Activated CD4-positive, alpha-beta T cell treated with anti-CD3 and anti-CD28 coated beads for 36 hours (primary cell): ENCODE results near the gene GM2A. TPM values are rescaled to one million over a fixed set of nuclear protein-coding genes. Genes with fewer than 3 reads are reported as not detected.
"Not testable (repeated sequence)": the region's sequence is repeated elsewhere in the genome, so short reads cannot be mapped to it uniquely, and the experiment has no call there.

Experiments used
- ATAC-seq: fragments of 200-7000 bp; cut with Tn5 transposase; one replicate; pipeline ENCODE4 v1.10.0; 2021; ENCODE audit warnings: mild to moderate bottlenecking, moderate library complexity
- CTCF ChIA-PET: fragments of 350-600 bp; sonication (Branson Sonifier 250); formaldehyde crosslinking; loops from one replicate; lab custom pipeline; 2021; ENCODE audit warnings: antibody characterized with exemption; lab: Charles Lee
- POLR2A ChIA-PET: fragments of 350-600 bp; sonication (Branson Sonifier 250); formaldehyde crosslinking; loops from one replicate; lab custom pipeline; 2021; ENCODE audit warnings: antibody characterized with exemption, inconsistent platforms; lab: Charles Lee
- DNase-seq: peaks from one replicate; pipeline ENCODE4 v3.0.0-alpha.2; 2020
- H3K27ac Mint-ChIP-seq: one replicate; pipeline ENCODE4 v1.8.0; 2021; ENCODE audit warnings: mixed read lengths
- H3K27me3 Mint-ChIP-seq: one replicate; pipeline ENCODE4 v1.8.0; 2021; ENCODE audit warnings: mixed read lengths
- H3K36me3 Mint-ChIP-seq: one replicate; pipeline ENCODE4 v1.8.0; 2021; ENCODE audit warnings: low read depth, mixed read lengths
- H3K4me1 Mint-ChIP-seq: one replicate; pipeline ENCODE4 v1.8.0; 2021; ENCODE audit warnings: mixed read lengths
- H3K4me3 Mint-ChIP-seq: one replicate; pipeline ENCODE4 v1.8.0; 2021; ENCODE audit warnings: mild to moderate bottlenecking, moderate library complexity, mixed read lengths
- H3K9me3 Mint-ChIP-seq: one replicate; pipeline ENCODE4 v1.8.0; 2021; ENCODE audit warnings: low read depth, mixed read lengths
- intact Hi-C, 2 experiments: fragments of 100-400 bp; cut with DNase I in 1 of 2; cut with micrococcal nuclease in 1 of 2; formaldehyde crosslinking; loops; one replicate each; pipeline versions ENCODE4 v1.14.2 to v1.15.1; 2022 to 2024; cut with DNase I, micrococcal nuclease
- total RNA-seq, 2 experiments: library from RNA; stranded (reverse); gene quantifications; one replicate each; pipeline ENCODE4 v1.2.3, GENCODE V29; 2021

The GM2A gene
- total RNA-seq, 2 experiments from 2014 or later = 17.2 to 19.3 TPM

DNA sequence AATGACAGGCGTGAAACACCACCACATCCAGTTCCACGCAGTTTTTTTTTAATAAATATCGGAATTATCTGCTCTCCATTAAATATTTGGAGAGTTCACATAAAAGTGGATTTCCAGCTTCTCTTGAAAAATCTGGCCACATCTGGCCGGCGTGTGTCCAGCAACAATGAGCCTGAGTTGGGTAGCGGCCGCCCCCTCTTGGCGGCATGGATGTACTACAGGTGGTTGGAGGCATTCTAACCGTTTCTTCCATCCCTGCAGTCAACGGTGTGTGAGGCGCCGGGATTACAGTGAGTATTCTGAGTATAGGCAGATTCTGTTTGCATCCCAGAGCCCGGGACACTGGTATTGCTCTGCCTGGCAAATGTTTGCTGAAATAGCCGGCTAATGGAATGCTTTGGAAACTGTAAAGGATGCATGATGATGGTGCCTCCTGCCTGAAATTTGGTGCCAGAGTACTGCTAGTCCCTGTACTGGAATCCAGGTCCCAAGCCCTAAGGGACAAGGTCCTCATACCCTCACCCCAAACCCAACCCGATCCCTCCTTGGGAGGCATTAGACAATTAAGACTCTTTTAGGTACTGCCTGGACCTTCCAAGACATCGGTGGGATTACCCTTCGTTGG is 13.6 kb upstream of the GM2A start:
- H3K27me3 Mint-ChIP-seq = no peaks in the 10 kb centered on the region
- H3K4me3 Mint-ChIP-seq = no peak overlapping the region
- no peaks in the 10 kb centered on the region for H3K36me3 Mint-ChIP-seq
- CTCF ChIA-PET = interaction anchor here (0.6 to 6.1 kb wide), 24 partner anchors 8 to 124 kb away, joined by 3 to 50 read pairs (median 6); partner anchors contain the start of genes CCDC69 and GM2A
- ATAC-seq = peak; percentile 71
- peaks cover 29% of the 10 kb centered on the region for H3K4me1 Mint-ChIP-seq
- intact Hi-C loops = loop anchor here (1.0 to 2.0 kb wide), 4 partner anchors 15 to 113 kb away; partner anchors contain the start of gene CCDC69 (in 1 of the 2)
- POLR2A ChIA-PET = no interaction called here
- H3K27ac Mint-ChIP-seq = no peak overlapping the region
- DNase-seq = peak; percentile 82
- no peaks in the 10 kb centered on the region for H3K9me3 Mint-ChIP-seq

DNA sequence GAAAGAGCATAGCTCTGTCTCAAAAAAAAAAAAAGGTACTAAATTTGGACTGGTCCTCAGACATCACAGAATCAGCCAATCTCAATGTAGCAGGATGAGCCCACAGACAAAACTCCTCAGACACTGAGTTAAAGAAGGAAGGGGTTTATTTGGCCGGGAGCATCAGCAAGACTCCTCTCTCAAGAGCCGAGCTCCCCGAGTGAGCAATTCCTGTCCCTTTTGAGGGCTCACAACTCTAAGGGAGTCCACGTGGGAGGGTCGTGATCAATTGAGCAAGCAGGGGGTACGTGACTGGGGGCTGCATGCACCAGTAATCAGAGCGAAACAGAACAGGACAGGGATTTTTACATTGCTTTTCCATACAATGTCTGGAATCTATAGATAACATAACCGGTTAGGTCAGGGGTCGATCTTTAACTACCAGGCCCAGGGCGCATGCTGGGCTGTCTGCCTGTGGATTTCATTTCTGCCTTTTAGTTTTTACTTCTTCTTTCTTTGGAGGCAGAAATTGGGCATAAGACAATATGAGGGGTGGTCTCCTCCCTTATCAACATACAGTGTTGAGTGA is 12.6 kb upstream of the GM2A start:
- POLR2A ChIA-PET, H3K4me3 Mint-ChIP-seq, H3K27me3 Mint-ChIP-seq, H3K9me3 Mint-ChIP-seq, H3K27ac Mint-ChIP-seq, H3K36me3 Mint-ChIP-seq, DNase-seq, intact Hi-C loops, ATAC-seq: not testable (repeated sequence)
- peaks cover 23% of the 10 kb centered on the region for H3K4me1 Mint-ChIP-seq
- CTCF ChIA-PET = interaction anchor here (0.6 to 5.3 kb wide), 11 partner anchors 11 to 845 kb away, joined by 3 to 42 read pairs (median 5); partner anchors contain the start of genes CCDC69 and GM2A

DNA sequence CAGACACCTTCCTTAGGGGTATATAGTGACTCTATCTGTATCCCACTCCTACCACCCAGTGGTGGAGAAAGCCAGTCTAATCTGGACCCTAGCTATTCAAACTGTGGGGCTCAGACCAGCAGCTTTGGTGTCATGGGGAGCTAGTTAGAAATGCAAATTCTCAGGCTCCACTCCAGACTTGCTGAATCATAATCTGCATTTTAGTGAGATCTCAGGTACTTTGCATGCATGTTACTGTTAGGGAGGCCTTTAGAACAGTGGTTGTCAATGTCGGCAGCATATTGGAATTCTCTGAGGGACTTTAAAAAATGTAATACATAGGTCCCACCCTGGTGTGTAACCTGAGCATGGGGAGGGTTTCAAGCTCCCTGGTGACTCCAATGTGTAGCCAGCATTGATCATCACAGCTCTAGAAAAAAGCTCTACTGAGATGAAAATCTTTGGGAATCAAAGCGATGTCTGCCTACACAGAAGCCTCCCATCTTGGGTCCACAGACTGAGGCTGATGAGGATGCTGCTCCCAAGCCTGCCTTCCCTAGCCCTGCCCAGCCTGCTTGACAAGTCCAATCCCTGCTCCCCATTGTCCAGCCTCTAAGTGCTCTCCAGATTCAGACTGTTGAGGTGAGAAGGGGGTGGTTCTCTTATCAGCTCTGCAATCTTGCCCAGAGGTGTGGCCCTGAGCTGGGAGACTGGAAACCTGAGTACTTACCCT is 11.9 kb upstream of the GM2A start:
- no peak for DNase-seq
- peaks cover 30% of the 10 kb centered on the region for H3K4me1 Mint-ChIP-seq
- POLR2A ChIA-PET = no interaction called here

DNA sequence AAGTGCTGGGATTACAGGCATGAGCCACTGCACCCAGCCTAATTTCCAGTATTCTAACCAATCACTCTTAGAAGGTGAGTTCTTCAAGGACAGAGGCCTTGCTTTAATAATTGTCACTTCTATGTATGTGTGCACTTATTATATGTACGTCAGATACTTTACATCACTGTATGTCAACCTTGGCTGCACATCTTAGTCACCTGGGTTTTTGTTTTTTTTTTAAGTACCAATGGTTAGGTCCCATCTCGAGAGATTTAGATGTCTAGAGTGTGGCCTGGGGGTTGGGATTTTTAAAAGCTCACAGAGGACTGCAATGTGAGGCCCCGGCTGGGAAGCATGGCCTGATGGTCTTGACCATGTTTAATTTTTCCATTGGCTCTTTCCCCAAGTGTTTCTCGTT is 9.9 kb upstream of the GM2A start:
- Mint-ChIP-seq H3K4me1 (peaks cover 30% of the 10 kb centered on the region), H3K27me3 (no peaks in the 10 kb centered on the region), H3K27ac (no peak overlapping the region), H3K4me3 (no peak overlapping the region), H3K9me3 (no peaks in the 10 kb centered on the region), H3K36me3 (no peaks in the 10 kb centered on the region)
- POLR2A ChIA-PET = no interaction called here
- ATAC-seq (no peak), DNase-seq (no peak)
- CTCF ChIA-PET = interaction anchor here (0.5 to 3.7 kb wide), 5 partner anchors 14 to 128 kb away, joined by 3 to 20 read pairs (median 3); partner anchors contain the start of gene CCDC69
- intact Hi-C loops = no loop called here

More for the DNA sequence above, 11.9 kb upstream of the GM2A start:
- Mint-ChIP-seq H3K36me3 (no peaks in the 10 kb centered on the region), H3K9me3 (no peaks in the 10 kb centered on the region), H3K27ac (no peak overlapping the region), H3K27me3 (no peaks in the 10 kb centered on the region), H3K4me3 (no peak overlapping the region)
- CTCF ChIA-PET = interaction anchor here (0.5 to 5.3 kb wide), 18 partner anchors 9 to 846 kb away, joined by 3 to 42 read pairs (median 4); partner anchors contain the start of genes CCDC69 and GM2A
- intact Hi-C loops = no loop called here
- no peak for ATAC-seq

DNA sequence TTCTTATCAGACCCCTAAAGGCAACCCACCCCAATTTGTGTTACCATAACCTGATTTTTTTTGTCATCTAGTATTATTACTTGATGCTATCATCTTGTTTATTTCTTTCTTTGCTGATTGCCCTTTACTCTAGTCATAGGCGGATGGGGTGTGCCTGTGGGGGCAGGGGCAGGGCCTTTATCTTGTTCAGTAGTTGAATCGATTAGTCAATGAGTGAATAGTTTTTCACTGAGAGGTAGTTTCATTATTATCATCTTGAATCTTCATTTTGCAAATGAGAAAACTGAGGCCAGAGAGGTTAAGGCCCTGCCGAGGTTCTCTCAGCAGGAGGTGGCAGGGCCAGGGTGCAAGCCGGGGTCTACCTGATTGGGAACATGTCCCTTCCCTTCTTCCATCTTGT is 9.4 kb upstream of the GM2A start:
- H3K36me3 Mint-ChIP-seq = no peaks in the 10 kb centered on the region
- H3K4me1 Mint-ChIP-seq = peaks cover 30% of the 10 kb centered on the region
- DNase-seq (peak; percentile 67), ATAC-seq (peak; percentile 80)
- no peaks in the 10 kb centered on the region for H3K27me3 Mint-ChIP-seq
- ChIA-PET CTCF (interaction anchor here (0.5 to 1.1 kb wide), 2 partner anchors 114 to 128 kb away, joined by 3 read pairs; no protein-coding TSS in a partner anchor), POLR2A (no interaction called here)
- no peak overlapping the region for H3K4me3 Mint-ChIP-seq
- no peaks in the 10 kb centered on the region for H3K9me3 Mint-ChIP-seq
- intact Hi-C loops = no loop called here
- H3K27ac Mint-ChIP-seq = peak overlapping the region; percentile 10

DNA sequence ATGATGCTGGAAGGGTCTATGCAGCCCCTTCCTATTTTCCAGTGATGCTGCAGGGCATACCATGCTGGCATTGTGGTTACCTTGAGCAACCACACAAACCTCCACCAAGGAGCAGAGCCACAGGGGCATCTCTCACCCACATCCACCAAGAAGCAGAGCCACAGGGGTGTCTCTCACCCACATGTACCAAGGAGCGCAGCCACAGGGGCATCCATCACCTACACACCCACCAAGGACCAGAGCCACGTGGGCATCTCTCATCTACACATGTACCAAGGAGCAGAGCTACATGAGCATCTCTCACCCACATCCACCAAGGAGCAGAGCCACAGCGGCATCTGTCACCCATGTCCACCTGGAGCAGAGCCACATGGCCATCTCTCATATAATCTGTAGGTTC is 8.8 kb upstream of the GM2A start:
- intact Hi-C loops = no loop called here
- ChIA-PET CTCF (no interaction called here), POLR2A (no interaction called here)
- Mint-ChIP-seq H3K27me3 (no peaks in the 10 kb centered on the region), H3K9me3 (no peaks in the 10 kb centered on the region), H3K27ac (peak overlapping the region; percentile 10), H3K4me3 (no peak overlapping the region), H3K36me3 (no peaks in the 10 kb centered on the region), H3K4me1 (peaks cover 29% of the 10 kb centered on the region)
- ATAC-seq (peak; percentile 10), DNase-seq (no peak)

DNA sequence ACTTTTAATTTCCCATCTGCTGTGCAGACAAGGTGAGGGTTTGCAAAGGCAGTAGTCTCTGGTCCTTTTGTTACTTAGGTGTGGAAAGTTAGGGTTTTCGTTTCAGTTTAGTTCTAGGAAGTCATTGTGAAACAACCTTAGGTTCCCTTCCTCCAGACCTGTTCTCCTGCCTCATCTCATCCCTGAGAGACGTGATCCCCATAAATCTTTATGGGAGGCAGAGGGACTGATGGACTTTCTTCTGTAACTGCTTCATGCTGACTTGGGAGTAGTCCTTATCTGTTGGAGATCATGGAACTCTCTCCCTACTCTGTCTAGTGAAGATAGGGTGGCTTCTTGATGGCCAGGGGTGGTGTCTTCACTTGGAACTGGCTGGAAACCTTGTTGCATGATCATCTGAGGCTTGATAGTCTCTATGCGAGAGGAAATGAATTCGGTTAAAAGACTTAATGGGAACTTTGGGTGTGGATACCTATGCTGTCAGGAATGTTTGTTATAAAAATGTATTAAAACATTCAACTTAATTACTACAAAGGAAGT is 7.2 kb upstream of the GM2A start:
- peaks cover 31% of the 10 kb centered on the region for H3K4me1 Mint-ChIP-seq
- ChIA-PET CTCF (no interaction called here), POLR2A (no interaction called here)
- H3K36me3 Mint-ChIP-seq = no peaks in the 10 kb centered on the region
- no peaks in the 10 kb centered on the region for H3K9me3 Mint-ChIP-seq
- DNase-seq (no peak), ATAC-seq (no peak)
- no peak overlapping the region for H3K27ac Mint-ChIP-seq
- intact Hi-C loops = loop anchor here in 1 of 2 experiments (5.0 kb wide), 1 partner anchor 768 kb away; no protein-coding TSS in a partner anchor
- no peak overlapping the region for H3K4me3 Mint-ChIP-seq
- H3K27me3 Mint-ChIP-seq = no peaks in the 10 kb centered on the region

DNA sequence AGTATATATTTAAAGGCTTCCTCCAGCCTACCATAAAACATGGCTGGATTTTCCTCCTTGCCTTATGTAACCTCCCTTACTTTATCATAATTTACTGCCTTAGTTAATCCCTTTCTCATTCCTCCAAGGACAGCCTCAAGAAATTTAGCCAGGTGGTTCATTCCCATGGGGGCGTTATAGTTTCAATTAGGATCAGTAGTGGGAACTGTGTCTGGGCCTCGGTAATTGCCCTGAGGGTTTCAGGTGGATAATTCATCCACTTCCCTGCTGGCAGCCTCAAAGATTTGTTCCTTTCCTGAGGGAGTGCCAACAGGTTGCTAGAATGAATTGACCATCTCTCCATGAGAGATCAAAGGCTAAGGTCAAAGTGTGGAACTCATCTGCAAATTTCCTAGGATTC is 4.3 kb upstream of the GM2A start:
- no peaks in the 10 kb centered on the region for H3K27me3 Mint-ChIP-seq
- ATAC-seq (no peak), DNase-seq (no peak)
- POLR2A ChIA-PET = no interaction called here
- H3K36me3 Mint-ChIP-seq = no peaks in the 10 kb centered on the region
- peaks cover 39% of the 10 kb centered on the region for H3K4me1 Mint-ChIP-seq
- no peak overlapping the region for H3K27ac Mint-ChIP-seq
- no peak overlapping the region for H3K4me3 Mint-ChIP-seq
- CTCF ChIA-PET = interaction anchor here (0.7 to 1.2 kb wide), 2 partner anchors 34 to 133 kb away, joined by 3 read pairs; no protein-coding TSS in a partner anchor
- no peaks in the 10 kb centered on the region for H3K9me3 Mint-ChIP-seq
- intact Hi-C loops = loop anchor here in 1 of 2 experiments (5.0 kb wide), 1 partner anchor 771 kb away; no protein-coding TSS in a partner anchor

DNA sequence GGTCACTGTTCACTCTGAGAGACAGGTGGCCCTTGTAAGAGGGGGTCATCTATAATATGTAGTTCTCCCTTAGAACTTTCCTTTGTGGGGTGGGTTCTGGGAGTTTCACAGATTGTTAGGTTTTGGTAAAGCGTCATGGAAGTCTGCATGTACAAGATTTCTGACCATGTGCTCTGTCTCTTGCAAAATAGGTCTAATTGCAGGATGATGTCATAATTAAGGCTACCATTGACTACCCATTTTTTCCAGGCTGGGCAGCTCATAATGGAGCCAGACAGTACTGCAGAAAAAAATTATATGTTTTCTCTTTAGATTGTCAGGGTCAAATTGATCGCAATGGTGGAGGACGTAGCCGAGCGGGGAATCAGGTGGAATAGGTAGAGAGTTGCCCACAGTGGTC is 3.7 kb upstream of the GM2A start:
- no peak overlapping the region for H3K4me3 Mint-ChIP-seq
- H3K36me3 Mint-ChIP-seq = no peaks in the 10 kb centered on the region
- H3K9me3 Mint-ChIP-seq = no peaks in the 10 kb centered on the region
- ChIA-PET CTCF (interaction anchor here (0.7 to 1.4 kb wide), 3 partner anchors 35 to 485 kb away, joined by 3 to 4 read pairs (median 3); no protein-coding TSS in a partner anchor), POLR2A (no interaction called here)
- H3K27me3 Mint-ChIP-seq = no peaks in the 10 kb centered on the region
- no peak overlapping the region for H3K27ac Mint-ChIP-seq
- no peak for ATAC-seq
- intact Hi-C loops = loop anchor here in 1 of 2 experiments (5.0 kb wide), 1 partner anchor 772 kb away; no protein-coding TSS in a partner anchor
- DNase-seq = no peak
- H3K4me1 Mint-ChIP-seq = peaks cover 38% of the 10 kb centered on the region

DNA sequence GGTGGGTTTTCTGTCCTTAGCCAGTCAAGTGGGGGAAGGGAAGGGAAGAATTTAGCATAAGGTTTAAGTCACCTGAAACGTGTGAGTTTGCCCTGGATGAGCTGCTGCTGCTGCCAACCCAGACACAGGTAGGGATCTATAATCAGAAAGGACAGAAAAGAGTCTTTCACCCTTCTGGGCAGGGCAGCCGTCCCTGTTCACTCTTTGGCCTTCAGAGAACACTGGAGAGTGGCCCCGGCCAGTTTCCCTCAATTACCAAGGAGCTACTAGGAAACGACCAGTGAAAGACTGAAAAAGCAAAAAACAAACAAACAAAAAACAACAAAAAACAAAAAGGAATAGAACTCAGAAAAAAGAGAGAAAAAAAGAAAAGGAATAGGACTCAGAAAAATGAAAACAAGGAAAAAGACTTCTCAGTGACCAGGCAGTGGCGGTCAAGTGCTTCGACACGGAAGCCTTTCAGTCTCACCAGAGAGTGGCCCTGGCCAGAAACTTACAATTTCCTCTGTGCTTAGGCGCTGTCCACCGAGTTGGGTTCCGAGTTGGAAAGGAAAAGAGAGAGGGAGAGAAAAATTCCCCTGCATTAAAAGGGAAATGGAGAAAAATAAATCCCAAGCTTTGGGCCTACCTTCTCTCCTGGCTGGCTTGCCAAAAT is 2.5 kb upstream of the GM2A start:
- H3K27ac Mint-ChIP-seq = peak overlapping the region; percentile 84
- peaks cover 38% of the 10 kb centered on the region for H3K4me1 Mint-ChIP-seq
- no peaks in the 10 kb centered on the region for H3K36me3 Mint-ChIP-seq
- no peaks in the 10 kb centered on the region for H3K27me3 Mint-ChIP-seq
- ChIA-PET POLR2A (interaction anchor here (1.1 kb wide), 1 partner anchor 15 kb away, joined by 4 read pairs; no protein-coding TSS in a partner anchor), CTCF (interaction anchor here (0.5 to 1.9 kb wide), 9 partner anchors 11 to 703 kb away, joined by 3 to 7 read pairs (median 3); no protein-coding TSS in a partner anchor)
- ATAC-seq (no peak), DNase-seq (no peak)
- intact Hi-C loops = loop anchor here in 1 of 2 experiments (5.0 kb wide), 4 partner anchors 98 to 893 kb away; partner anchors contain the start of genes G3BP1, TCOF1 and TNIP1
- peak overlapping the region; percentile 50 for H3K4me3 Mint-ChIP-seq
- H3K9me3 Mint-ChIP-seq = no peaks in the 10 kb centered on the region
